Measurements from ENCODE around the gene KRTAP27-1.

The KRTAP27-1 gene

DNA sequence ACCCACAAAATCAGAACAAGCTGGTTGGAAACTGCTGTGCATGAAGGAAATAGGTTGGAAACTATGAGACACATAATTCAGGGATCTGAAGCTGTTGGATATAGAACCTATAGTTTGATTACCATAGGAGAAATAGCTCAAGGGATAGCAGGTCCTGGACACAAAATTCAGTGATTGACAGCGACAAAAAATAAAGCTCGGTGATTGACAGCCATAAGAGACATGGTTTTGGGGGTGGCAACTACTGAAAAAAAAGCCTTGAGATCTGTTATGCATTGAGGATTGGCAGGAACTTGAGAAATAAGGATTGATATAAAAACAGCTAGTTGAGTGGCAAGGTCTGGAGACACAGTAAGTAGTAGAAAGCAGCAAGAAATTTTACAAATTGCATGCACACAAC lies 48.3 kb downstream of the KRTAP27-1 start, which contains the start of gene KRTAP25-1:
Gene KRTAP25-1 (minus strand): TSS at position 300 of the 400 bp plus-strand sequence. CDS start 24 bp downstream, at position 276.
- DNase-seq (ENCODE audit: low read depth in 1 of 2, low spot score in 1 of 2): no peak

Measured in activated T-helper 1 cell treated with anti-CD3 and anti-CD28 coated beads, Interleukin-2, amount 50 U/mL, for 16 hours (primary cell).